ENCODE data around the gene OCSTAMP. TPM values are rescaled to one million over a fixed set of nuclear protein-coding genes. Genes with fewer than 3 reads are reported as not detected.

The OCSTAMP gene
- total RNA-seq, 4 donors from 2014 or later: not detected

GRCh38 chr20:46573234-46573633 is 22.8 kb upstream of the OCSTAMP start:
- Histone ChIP-seq H3K36me3 (no peaks in the 10 kb centered on the region), H3K9me3 (no peaks in the 10 kb centered on the region), H3K4me3 (no peak overlapping the region), H3K27me3 (no peaks in the 10 kb centered on the region), H3K4me1 (no peaks in the 10 kb centered on the region), H3K27ac (no peak overlapping the region)
- intact Hi-C loops (cut with DNase I; ENCODE audit: low total_unique reads): no loop called here
- TF ChIP-seq POLR2A (IDR thresholded peaks at IDR 0.05) (no peak), CTCF (IDR thresholded peaks at IDR 0.05) (no peak)
- DNase-seq: no peak

GRCh38 chr20:46572790-46573189 is 22.3 kb upstream of the OCSTAMP start:
- Histone ChIP-seq H3K27me3 (no peaks in the 10 kb centered on the region), H3K4me3 (no peak overlapping the region), H3K36me3 (no peaks in the 10 kb centered on the region), H3K4me1 (no peaks in the 10 kb centered on the region), H3K27ac (no peak overlapping the region), H3K9me3 (no peaks in the 10 kb centered on the region)
- no peak for TF ChIP-seq POLR2A (IDR thresholded peaks at IDR 0.05)
- TF ChIP-seq CTCF (IDR thresholded peaks at IDR 0.05): no peak
- intact Hi-C loops (cut with DNase I; ENCODE audit: low total_unique reads): no loop called here
- no peak for DNase-seq

GRCh38 chr20:46572153-46572552 is 21.7 kb upstream of the OCSTAMP start:
- Histone ChIP-seq H3K36me3 (no peaks in the 10 kb centered on the region), H3K27ac (no peak overlapping the region), H3K4me1 (no peaks in the 10 kb centered on the region), H3K4me3 (no peak overlapping the region), H3K27me3 (no peaks in the 10 kb centered on the region), H3K9me3 (no peaks in the 10 kb centered on the region)
- DNase-seq: no peak
- TF ChIP-seq POLR2A (IDR thresholded peaks at IDR 0.05) (no peak), CTCF (IDR thresholded peaks at IDR 0.05) (no peak)
- intact Hi-C loops (cut with DNase I; ENCODE audit: low total_unique reads): no loop called here

GRCh38 chr20:46571418-46571817 is 21.0 kb upstream of the OCSTAMP start:
- Histone ChIP-seq H3K9me3 (no peaks in the 10 kb centered on the region), H3K27ac (no peak overlapping the region), H3K4me1 (no peaks in the 10 kb centered on the region), H3K27me3 (no peaks in the 10 kb centered on the region), H3K36me3 (no peaks in the 10 kb centered on the region), H3K4me3 (no peak overlapping the region)
- DNase-seq: no peak
- TF ChIP-seq CTCF (IDR thresholded peaks at IDR 0.05) (no peak), POLR2A (IDR thresholded peaks at IDR 0.05) (no peak)
- intact Hi-C loops (cut with DNase I; ENCODE audit: low total_unique reads): no loop called here

GRCh38 chr20:46570956-46571355 is 20.5 kb upstream of the OCSTAMP start:
- intact Hi-C loops (cut with DNase I; ENCODE audit: low total_unique reads): no loop called here
- Histone ChIP-seq H3K4me1 (no peaks in the 10 kb centered on the region), H3K36me3 (no peaks in the 10 kb centered on the region), H3K9me3 (no peaks in the 10 kb centered on the region), H3K4me3 (no peak overlapping the region), H3K27ac (no peak overlapping the region), H3K27me3 (no peaks in the 10 kb centered on the region)
- TF ChIP-seq CTCF (IDR thresholded peaks at IDR 0.05): no peak
- TF ChIP-seq POLR2A (IDR thresholded peaks at IDR 0.05): no peak
- DNase-seq: no peak
